Measurements from ENCODE around the gene SMARCA1. TPM values are rescaled to one million over a fixed set of nuclear protein-coding genes. Genes with fewer than 3 reads are reported as not detected.

The SMARCA1 gene
- total RNA-seq, 1 experiment from 2014 or later, result 38.8 TPM

GRCh38 chrX:129544780-129545179, 21.5 kb upstream of the SMARCA1 start:
- intact Hi-C loops (cut with micrococcal nuclease), result no loop called here
- Histone ChIP-seq H3K4me2 (ENCODE audit: low read length) (no peak overlapping the region), H3K27ac (ENCODE audit: low read depth, low read length) (no peak overlapping the region), H3K79me2 (ENCODE audit: insufficient read depth, low read length) (no peaks in the 10 kb centered on the region), H3K27me3 (ENCODE audit: insufficient read depth, low read length) (no peaks in the 10 kb centered on the region), H2AFZ (ENCODE audit: low read depth, low read length, poor library complexity, severe bottlenecking) (no peak overlapping the region), H3K9ac (ENCODE audit: low read length) (no peak overlapping the region), H3K4me1 (ENCODE audit: control insufficient read depth in 1 of 2, insufficient read depth in 2 of 2, low read length in 2 of 2) (peaks cover 0 to 7% of the 10 kb centered on the region in 2 experiments; a peak in 1 of 4 replicates), H3K9me2 (ENCODE audit: insufficient read depth) (no peaks in the 10 kb centered on the region), H3K36me3 (ENCODE audit: control insufficient read depth in 1 of 2, insufficient read depth in 2 of 2, low read length in 2 of 2) (peaks cover 0 to 2% of the 10 kb centered on the region in 2 experiments; a peak in 1 of 4 replicates), H4K20me1 (ENCODE audit: insufficient read depth) (no peaks in the 10 kb centered on the region; the same call in 1 of the 2 replicates), H3K4me3 (replicated peaks in 1 of 2; ENCODE audit: low read depth in 1 of 2, low read length in 2 of 2) (no peak overlapping the region), H3K9me3 (ENCODE audit: control insufficient read depth in 1 of 2, insufficient read depth in 1 of 2, low read depth in 1 of 2, low read length in 2 of 2) (no peaks in the 10 kb centered on the region)
- no peak for ATAC-seq
- no peak for DNase-seq (ENCODE audit: low read depth, low spot score)
- TF ChIP-seq CBX3 (IDR thresholded peaks at IDR 0.05; ENCODE audit: low read depth) (no peak), POLR2AphosphoS5 (IDR thresholded peaks at IDR 0.05; ENCODE audit: low read depth, low read length) (no peak), TCF7L2 (IDR thresholded peaks at IDR 0.05; ENCODE audit: borderline replicate concordance, extremely low read depth, insufficient read depth, insufficient read length) (no peak), POLR2A (IDR thresholded peaks at IDR 0.05; ENCODE audit: borderline replicate concordance, extremely low read depth, insufficient read depth, insufficient read length) (no peak), CEBPB (IDR thresholded peaks at IDR 0.05; ENCODE audit: low read depth) (no peak)
- TF ChIP-seq, protein P1, sequence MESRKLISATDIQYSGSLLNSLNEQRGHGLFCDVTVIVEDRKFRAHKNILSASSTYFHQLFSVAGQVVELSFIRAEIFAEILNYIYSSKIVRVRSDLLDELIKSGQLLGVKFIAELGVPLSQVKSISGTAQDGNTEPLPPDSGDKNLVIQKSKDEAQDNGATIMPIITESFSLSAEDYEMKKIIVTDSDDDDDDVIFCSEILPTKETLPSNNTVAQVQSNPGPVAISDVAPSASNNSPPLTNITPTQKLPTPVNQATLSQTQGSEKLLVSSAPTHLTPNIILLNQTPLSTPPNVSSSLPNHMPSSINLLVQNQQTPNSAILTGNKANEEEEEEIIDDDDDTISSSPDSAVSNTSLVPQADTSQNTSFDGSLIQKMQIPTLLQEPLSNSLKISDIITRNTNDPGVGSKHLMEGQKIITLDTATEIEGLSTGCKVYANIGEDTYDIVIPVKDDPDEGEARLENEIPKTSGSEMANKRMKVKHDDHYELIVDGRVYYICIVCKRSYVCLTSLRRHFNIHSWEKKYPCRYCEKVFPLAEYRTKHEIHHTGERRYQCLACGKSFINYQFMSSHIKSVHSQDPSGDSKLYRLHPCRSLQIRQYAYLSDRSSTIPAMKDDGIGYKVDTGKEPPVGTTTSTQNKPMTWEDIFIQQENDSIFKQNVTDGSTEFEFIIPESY (IDR thresholded peaks at IDR 0.05; ENCODE audit: extremely low read depth, insufficient replicate concordance, low read length), result no peak
- BruUV-seq (replicated peaks), result no TSS peak
- ChIA-PET CTCF (no interaction called here), RAD21 (ENCODE audit: low non-redundant PET in 1 of 2, low total read pairs in 2 of 2, uncharacterized antibody in 2 of 2, unreplicated experiment in 2 of 2) (no interaction called here), POLR2A (no interaction called here)

GRCh38 chrX:129540722-129541184, 17.5 kb upstream of the SMARCA1 start:
- Histone ChIP-seq H3K27ac (ENCODE audit: low read depth, low read length) (no peak overlapping the region), H3K9me3 (ENCODE audit: control insufficient read depth in 1 of 2, insufficient read depth in 1 of 2, low read depth in 1 of 2, low read length in 2 of 2) (no peaks in the 10 kb centered on the region), H3K9me2 (ENCODE audit: insufficient read depth) (no peaks in the 10 kb centered on the region), H2AFZ (ENCODE audit: low read depth, low read length, poor library complexity, severe bottlenecking) (no peak overlapping the region), H3K9ac (ENCODE audit: low read length) (peak overlapping the region; percentile 51), H3K79me2 (ENCODE audit: insufficient read depth, low read length) (no peaks in the 10 kb centered on the region), H3K4me2 (ENCODE audit: low read length) (peak overlapping the region; percentile 80), H3K27me3 (ENCODE audit: insufficient read depth, low read length) (no peaks in the 10 kb centered on the region), H3K4me3 (replicated peaks in 1 of 2; ENCODE audit: low read depth in 1 of 2, low read length in 2 of 2) (peak overlapping the region; percentile 50 to 59), H4K20me1 (ENCODE audit: insufficient read depth) (no peaks in the 10 kb centered on the region), H3K36me3 (ENCODE audit: control insufficient read depth in 1 of 2, insufficient read depth in 2 of 2, low read length in 2 of 2) (no peaks in the 10 kb centered on the region), H3K4me1 (ENCODE audit: control insufficient read depth in 1 of 2, insufficient read depth in 2 of 2, low read length in 2 of 2) (peaks cover 0 to 11% of the 10 kb centered on the region in 2 experiments; a peak in 2 of 4 replicates)
- DNase-seq (ENCODE audit: low read depth, low spot score) (no peak), ATAC-seq (peak; percentile 64)
- no TSS peak for BruUV-seq (replicated peaks)
- ChIA-PET RAD21 (ENCODE audit: low non-redundant PET in 1 of 2, low total read pairs in 2 of 2, uncharacterized antibody in 2 of 2, unreplicated experiment in 2 of 2) (no interaction called here), POLR2A (no interaction called here), CTCF (no interaction called here)
- intact Hi-C loops (cut with micrococcal nuclease), result no loop called here
- TF ChIP-seq FOSL1 (IDR thresholded peaks at IDR 0.05; ENCODE audit: low read depth) (no peak), RAD21 (IDR thresholded peaks at IDR 0.05; ENCODE audit: low read depth) (no peak), TCF7L2 (IDR thresholded peaks at IDR 0.05; ENCODE audit: borderline replicate concordance, extremely low read depth, insufficient read depth, insufficient read length) (no peak), EZH2 (IDR thresholded peaks at IDR 0.05) (no peak), SIN3A (IDR thresholded peaks at IDR 0.05; ENCODE audit: low read depth) (no peak), POLR2AphosphoS5 (IDR thresholded peaks at IDR 0.05; ENCODE audit: low read depth, low read length) (no peak), MAX (IDR thresholded peaks at IDR 0.05) (no peak), SP1 (IDR thresholded peaks at IDR 0.05; ENCODE audit: low read depth) (no peak), SRF (IDR thresholded peaks at IDR 0.05; ENCODE audit: low read depth) (no peak), ELF1 (IDR thresholded peaks at IDR 0.05; ENCODE audit: borderline replicate concordance, low read depth) (no peak)
- TF ChIP-seq, protein P1 (IDR thresholded peaks at IDR 0.05; ENCODE audit: extremely low read depth, insufficient replicate concordance, low read length), result no peak
- TF ChIP-seq, protein P2, sequence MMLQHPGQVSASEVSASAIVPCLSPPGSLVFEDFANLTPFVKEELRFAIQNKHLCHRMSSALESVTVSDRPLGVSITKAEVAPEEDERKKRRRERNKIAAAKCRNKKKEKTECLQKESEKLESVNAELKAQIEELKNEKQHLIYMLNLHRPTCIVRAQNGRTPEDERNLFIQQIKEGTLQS (IDR thresholded peaks at IDR 0.05), result no peak

Data from HCT116 (cell line).